ENCODE results near the gene CDC42EP4.
A peak's percentile ranks its signal among the peaks of the same experiment; 100 is the strongest.

The CDC42EP4 gene

GRCh38 chr17:73311781-73312641 is at the start of gene CDC42EP4:
CDC42EP4 (minus strand) TSS chr17:73312001; CDS start chr17:73286500, 25,501 bp downstream.
- DNase-seq (ENCODE audit: low read depth): peak; percentile 73

- DNase-seq (ENCODE audit: low read depth): no peak
These were observed 49.4 kb upstream of the CDC42EP4 start for GRCh38 chr17:73360961-73361761.

- no peak for DNase-seq (ENCODE audit: low read depth)
These were observed 48.2 kb upstream of the CDC42EP4 start for GRCh38 chr17:73359987-73360410.

- DNase-seq (ENCODE audit: low read depth): no peak
These were observed 47.6 kb upstream of the CDC42EP4 start for GRCh38 chr17:73359352-73359751.

GRCh38 chr17:73358668-73359067 is 46.9 kb upstream of the CDC42EP4 start:
- DNase-seq (ENCODE audit: low read depth): no peak

GRCh38 chr17:73357981-73358380 is 46.2 kb upstream of the CDC42EP4 start:
- no peak for DNase-seq (ENCODE audit: low read depth)

- no peak for DNase-seq (ENCODE audit: low read depth)
These were observed 45.5 kb upstream of the CDC42EP4 start for GRCh38 chr17:73357318-73357717.

GRCh38 chr17:73356561-73357170 is 44.9 kb upstream of the CDC42EP4 start:
- DNase-seq (ENCODE audit: low read depth): no peak

- no peak for DNase-seq (ENCODE audit: low read depth)
These were observed 42.9 kb upstream of the CDC42EP4 start for GRCh38 chr17:73354423-73355284.

GRCh38 chr17:73352261-73352660 is 40.5 kb upstream of the CDC42EP4 start:
- DNase-seq (ENCODE audit: low read depth): no peak

GRCh38 chr17:73351764-73352163 is 40.0 kb upstream of the CDC42EP4 start:
- DNase-seq (ENCODE audit: low read depth): no peak

- no peak for DNase-seq (ENCODE audit: low read depth)
These were observed 39.1 kb upstream of the CDC42EP4 start for GRCh38 chr17:73350864-73351263.

- no peak for DNase-seq (ENCODE audit: low read depth)
These were observed 37.8 kb upstream of the CDC42EP4 start for GRCh38 chr17:73349647-73350046.

GRCh38 chr17:73349138-73349537 is 37.3 kb upstream of the CDC42EP4 start:
- DNase-seq (ENCODE audit: low read depth): no peak

- DNase-seq (ENCODE audit: low read depth): no peak
These were observed 37.0 kb upstream of the CDC42EP4 start for GRCh38 chr17:73348829-73349095.

- no peak for DNase-seq (ENCODE audit: low read depth)
These were observed 36.4 kb upstream of the CDC42EP4 start for GRCh38 chr17:73348018-73348828.

GRCh38 chr17:73347351-73347750 is 35.5 kb upstream of the CDC42EP4 start:
- DNase-seq (ENCODE audit: low read depth): no peak

- no peak for DNase-seq (ENCODE audit: low read depth)
These were observed 34.8 kb upstream of the CDC42EP4 start for GRCh38 chr17:73346501-73347162.

GRCh38 chr17:73343739-73344454 is 32.1 kb upstream of the CDC42EP4 start:
- no peak for DNase-seq (ENCODE audit: low read depth)

GRCh38 chr17:73343168-73343634 is 31.4 kb upstream of the CDC42EP4 start:
- no peak for DNase-seq (ENCODE audit: low read depth)
